Activated CD8-positive, alpha-beta T cell treated with anti-CD3 and anti-CD28 coated beads for 36 hours (primary cell): ENCODE measurements around the gene LVRN. TPM values are rescaled to one million over a fixed set of nuclear protein-coding genes. Genes with fewer than 3 reads are reported as not detected.

ENCODE experiments used
- ATAC-seq: fragments of 200-7000 bp; cut with Tn5 transposase; one replicate; pipeline ENCODE4 v1.10.0; 2021; ENCODE audit warnings: mild to moderate bottlenecking, moderate library complexity
- CTCF ChIA-PET: fragments of 350-600 bp; sonication (Branson Sonifier 250); formaldehyde crosslinking; loops from one replicate; lab custom pipeline; 2021; ENCODE audit warnings: antibody characterized with exemption; lab: Charles Lee
- POLR2A ChIA-PET: fragments of 350-600 bp; sonication (Branson Sonifier 250); formaldehyde crosslinking; loops from one replicate; lab custom pipeline; 2021; ENCODE audit warnings: antibody characterized with exemption; lab: Charles Lee
- DNase-seq: peaks from one replicate; pipeline ENCODE4 v3.0.0-alpha.2; 2020
- H3K27ac Mint-ChIP-seq: one replicate; pipeline ENCODE4 v1.8.0; 2021; ENCODE audit warnings: mild to moderate bottlenecking, mixed read lengths
- H3K27me3 Mint-ChIP-seq: one replicate; pipeline ENCODE4 v1.8.0; 2021; ENCODE audit warnings: mixed read lengths
- H3K36me3 Mint-ChIP-seq: one replicate; pipeline ENCODE4 v1.8.0; 2021; ENCODE audit warnings: low read depth, mixed read lengths
- H3K4me1 Mint-ChIP-seq: one replicate; pipeline ENCODE4 v1.8.0; 2021; ENCODE audit warnings: low read depth, mixed read lengths
- H3K4me3 Mint-ChIP-seq: one replicate; pipeline ENCODE4 v1.8.0; 2021; ENCODE audit warnings: mild to moderate bottlenecking, moderate library complexity, mixed read lengths
- H3K9me3 Mint-ChIP-seq: one replicate; pipeline ENCODE4 v1.8.0; 2021; ENCODE audit warnings: mixed read lengths
- intact Hi-C: fragments of 100-400 bp; cut with micrococcal nuclease; formaldehyde crosslinking; loops from one replicate; pipeline ENCODE4 v1.10.0; 2022
- total RNA-seq, 2 experiments: library from RNA; stranded (reverse); gene quantifications; one replicate each; pipeline ENCODE4 v1.2.3, GENCODE V29; 2021
- TF ChIP-seq, protein P1 (sequence below): fragments of 200-600 bp; IDR thresholded peaks from one replicate; pipeline ENCODE4 v1.8.0; 2022; ENCODE audit warnings: antibody characterized with exemption, mild to moderate bottlenecking

The LVRN gene
- total RNA-seq, 2 experiments from 2014 or later: 0.27 to 0.29 TPM

DNA sequence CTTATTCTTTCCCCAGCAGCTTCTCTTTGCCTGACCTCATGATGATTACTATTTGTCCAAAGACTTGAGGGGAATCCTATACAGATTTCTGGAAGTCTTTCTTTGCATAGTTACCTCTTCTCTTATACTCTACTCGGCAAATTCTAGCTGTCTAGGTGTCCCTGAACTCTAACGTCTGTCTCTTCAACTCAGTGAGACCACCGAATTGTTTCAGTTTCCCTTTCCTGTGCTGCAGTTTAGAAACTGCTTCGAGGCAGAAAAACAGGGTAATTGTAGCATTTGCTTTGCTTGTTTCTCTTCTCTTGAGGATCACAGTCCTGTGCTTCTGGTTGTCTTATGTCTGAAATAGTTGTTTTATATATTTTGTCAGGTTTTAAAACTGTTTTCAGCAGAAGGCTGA lies 14.8 kb downstream of the LVRN start:
- intact Hi-C loops: no loop called here
- H3K4me1 Mint-ChIP-seq: peaks cover 10% of the 10 kb centered on the region
- DNase-seq (no peak), ATAC-seq (peak; percentile 53)
- POLR2A ChIA-PET: interaction anchor here (1.2 kb wide), 1 partner anchor 15 kb away, joined by 3 read pairs; the partner anchor contains the start of gene LVRN
- H3K36me3 Mint-ChIP-seq: no peaks in the 10 kb centered on the region
- H3K9me3 Mint-ChIP-seq: no peaks in the 10 kb centered on the region
- H3K4me3 Mint-ChIP-seq: no peak overlapping the region
- TF ChIP-seq, protein P1, sequence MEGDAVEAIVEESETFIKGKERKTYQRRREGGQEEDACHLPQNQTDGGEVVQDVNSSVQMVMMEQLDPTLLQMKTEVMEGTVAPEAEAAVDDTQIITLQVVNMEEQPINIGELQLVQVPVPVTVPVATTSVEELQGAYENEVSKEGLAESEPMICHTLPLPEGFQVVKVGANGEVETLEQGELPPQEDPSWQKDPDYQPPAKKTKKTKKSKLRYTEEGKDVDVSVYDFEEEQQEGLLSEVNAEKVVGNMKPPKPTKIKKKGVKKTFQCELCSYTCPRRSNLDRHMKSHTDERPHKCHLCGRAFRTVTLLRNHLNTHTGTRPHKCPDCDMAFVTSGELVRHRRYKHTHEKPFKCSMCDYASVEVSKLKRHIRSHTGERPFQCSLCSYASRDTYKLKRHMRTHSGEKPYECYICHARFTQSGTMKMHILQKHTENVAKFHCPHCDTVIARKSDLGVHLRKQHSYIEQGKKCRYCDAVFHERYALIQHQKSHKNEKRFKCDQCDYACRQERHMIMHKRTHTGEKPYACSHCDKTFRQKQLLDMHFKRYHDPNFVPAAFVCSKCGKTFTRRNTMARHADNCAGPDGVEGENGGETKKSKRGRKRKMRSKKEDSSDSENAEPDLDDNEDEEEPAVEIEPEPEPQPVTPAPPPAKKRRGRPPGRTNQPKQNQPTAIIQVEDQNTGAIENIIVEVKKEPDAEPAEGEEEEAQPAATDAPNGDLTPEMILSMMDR: no peak
- H3K27ac Mint-ChIP-seq: no peak overlapping the region
- CTCF ChIA-PET: no interaction called here
- H3K27me3 Mint-ChIP-seq: peaks cover 12% of the 10 kb centered on the region

DNA sequence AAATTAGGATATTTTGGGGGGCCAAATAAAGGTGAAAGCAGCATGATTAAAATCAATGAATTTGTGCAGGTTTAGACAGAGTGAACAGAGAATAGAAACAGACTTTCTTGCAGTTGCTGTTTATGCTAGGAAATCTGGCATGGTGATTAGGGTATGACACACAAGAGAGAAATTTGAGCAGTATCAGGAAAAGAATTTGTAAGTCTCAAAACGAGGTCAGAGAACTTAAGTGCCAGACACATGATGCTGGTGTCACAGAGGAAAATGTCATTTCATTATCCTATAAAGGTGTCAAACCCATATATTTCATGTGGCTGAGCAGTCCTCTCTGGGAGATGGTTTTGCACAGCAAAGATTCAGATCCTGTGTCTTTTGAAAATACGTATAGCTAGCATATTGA lies 15.7 kb downstream of the LVRN start:
- Mint-ChIP-seq H3K36me3 (no peaks in the 10 kb centered on the region), H3K27ac (no peak overlapping the region), H3K4me1 (peaks cover 10% of the 10 kb centered on the region), H3K27me3 (peaks cover 14% of the 10 kb centered on the region), H3K4me3 (no peak overlapping the region), H3K9me3 (no peaks in the 10 kb centered on the region)
- ChIA-PET POLR2A (no interaction called here), CTCF (no interaction called here)
- intact Hi-C loops: no loop called here
- ATAC-seq (peak; percentile 47), DNase-seq (no peak)
- TF ChIP-seq, protein P1: no peak

DNA sequence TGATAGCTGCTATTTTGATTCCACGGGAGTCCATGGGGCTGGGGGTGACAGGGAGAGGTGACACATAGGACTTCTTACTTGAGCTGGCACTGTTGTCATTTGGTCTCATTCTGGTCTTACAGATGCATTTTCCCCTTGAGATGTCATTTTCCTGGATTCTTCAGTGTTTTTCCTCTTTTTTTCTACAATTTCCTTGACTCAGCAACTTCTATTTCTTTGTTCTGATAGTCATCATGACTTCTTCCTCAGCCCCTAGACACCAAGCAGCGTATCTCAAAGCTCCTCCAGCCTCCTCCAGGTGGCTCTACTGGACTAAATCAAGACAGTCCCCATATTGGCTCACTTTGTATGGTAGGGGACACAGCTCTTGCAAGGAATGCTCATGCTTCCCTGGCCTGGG lies 16.5 kb downstream of the LVRN start:
- H3K27me3 Mint-ChIP-seq: peaks cover 14% of the 10 kb centered on the region
- CTCF ChIA-PET: no interaction called here
- H3K9me3 Mint-ChIP-seq: no peaks in the 10 kb centered on the region
- H3K4me3 Mint-ChIP-seq: no peak overlapping the region
- DNase-seq (no peak), ATAC-seq (no peak)
- POLR2A ChIA-PET: no interaction called here
- H3K27ac Mint-ChIP-seq: no peak overlapping the region
- intact Hi-C loops: no loop called here
- H3K36me3 Mint-ChIP-seq: no peaks in the 10 kb centered on the region
- peaks cover 10% of the 10 kb centered on the region for H3K4me1 Mint-ChIP-seq
- TF ChIP-seq, protein P1: no peak

DNA sequence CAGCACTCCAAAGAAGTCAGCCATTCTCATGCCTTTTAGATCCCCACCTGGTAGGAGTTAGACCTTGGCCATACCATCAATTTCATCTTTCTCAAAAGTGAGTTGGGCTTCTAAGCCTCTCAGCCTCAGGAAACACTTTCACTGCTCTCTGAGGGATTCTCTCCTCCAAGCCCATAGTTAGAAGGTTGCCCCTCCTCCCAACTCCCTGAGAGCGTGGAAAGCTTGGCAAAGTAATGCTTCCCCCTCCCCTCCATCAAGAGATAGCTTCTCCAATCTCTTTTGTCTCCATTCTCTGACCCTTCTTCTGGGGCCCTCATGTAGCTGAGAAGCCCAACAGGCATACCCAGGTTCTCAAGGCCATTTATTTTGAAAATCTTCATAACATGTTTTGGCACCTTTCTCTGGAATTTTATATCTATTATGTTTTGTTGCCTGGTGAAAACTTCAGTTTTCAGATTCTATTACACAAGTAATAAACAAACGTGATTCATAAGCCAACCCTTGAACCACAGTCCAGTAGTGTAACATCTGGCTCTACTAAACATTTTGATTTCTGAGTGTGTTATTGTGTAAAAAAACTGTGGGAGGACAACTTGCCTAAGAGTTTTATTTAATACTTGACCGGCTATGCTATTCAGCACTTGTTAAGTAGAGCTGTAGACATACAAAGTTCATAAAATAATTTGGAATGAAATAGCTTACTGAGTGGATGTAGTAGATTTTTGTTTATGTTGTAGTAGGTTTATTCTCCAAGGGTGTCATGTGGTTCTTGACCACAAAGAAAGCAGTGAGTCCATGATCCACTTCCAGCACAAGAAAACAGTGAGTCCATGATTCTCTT lies 17.1 kb downstream of the LVRN start:
- Mint-ChIP-seq H3K27ac (no peak overlapping the region), H3K9me3 (no peaks in the 10 kb centered on the region), H3K4me1 (peaks cover 10% of the 10 kb centered on the region), H3K27me3 (peaks cover 14% of the 10 kb centered on the region), H3K36me3 (no peaks in the 10 kb centered on the region), H3K4me3 (no peak overlapping the region)
- ChIA-PET POLR2A (no interaction called here), CTCF (interaction anchor here (0.9 kb wide), 1 partner anchor 89 kb away, joined by 3 read pairs; no protein-coding TSS in a partner anchor)
- intact Hi-C loops: no loop called here
- TF ChIP-seq, protein P1: no peak
- ATAC-seq: no peak
- DNase-seq: no peak

DNA sequence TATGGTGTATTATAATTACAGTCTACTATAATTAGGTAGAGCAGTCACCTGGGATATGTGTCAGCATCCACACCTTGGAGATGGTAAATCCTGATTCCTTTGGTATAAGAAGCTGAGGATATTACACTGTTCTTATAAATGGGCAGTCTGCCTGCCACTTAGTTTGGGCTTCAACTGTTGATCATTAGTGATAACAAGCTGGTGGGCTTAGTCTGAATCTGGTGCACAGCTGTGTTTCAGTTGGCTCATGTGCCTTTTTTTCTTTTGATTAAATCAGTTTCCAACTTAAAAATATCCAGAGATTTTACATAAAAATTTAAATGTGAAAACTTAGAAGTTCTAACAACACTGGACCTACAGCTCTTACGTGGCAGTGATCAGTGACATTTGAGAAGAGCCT lies 21.2 kb downstream of the LVRN start:
- Mint-ChIP-seq H3K36me3 (no peaks in the 10 kb centered on the region), H3K4me3 (no peak overlapping the region), H3K9me3 (no peaks in the 10 kb centered on the region), H3K27me3 (peaks cover 10% of the 10 kb centered on the region), H3K4me1 (peaks cover 3% of the 10 kb centered on the region), H3K27ac (no peak overlapping the region)
- ATAC-seq (no peak), DNase-seq (no peak)
- intact Hi-C loops: no loop called here
- CTCF ChIA-PET: interaction anchor here (0.9 kb wide), 1 partner anchor 12 kb away, joined by 3 read pairs; no protein-coding TSS in a partner anchor
- POLR2A ChIA-PET: interaction anchor here (1.3 kb wide), 1 partner anchor 13 kb away, joined by 5 read pairs; no protein-coding TSS in a partner anchor
- TF ChIP-seq, protein P1: no peak
